ENCODE data around the gene SAMD4A. TPM values are rescaled to one million over a fixed set of nuclear protein-coding genes. Genes with fewer than 3 reads are reported as not detected.

The SAMD4A gene
- total RNA-seq, 2 donors from 2014 or later, result 1.9 to 8.0 TPM

DNA sequence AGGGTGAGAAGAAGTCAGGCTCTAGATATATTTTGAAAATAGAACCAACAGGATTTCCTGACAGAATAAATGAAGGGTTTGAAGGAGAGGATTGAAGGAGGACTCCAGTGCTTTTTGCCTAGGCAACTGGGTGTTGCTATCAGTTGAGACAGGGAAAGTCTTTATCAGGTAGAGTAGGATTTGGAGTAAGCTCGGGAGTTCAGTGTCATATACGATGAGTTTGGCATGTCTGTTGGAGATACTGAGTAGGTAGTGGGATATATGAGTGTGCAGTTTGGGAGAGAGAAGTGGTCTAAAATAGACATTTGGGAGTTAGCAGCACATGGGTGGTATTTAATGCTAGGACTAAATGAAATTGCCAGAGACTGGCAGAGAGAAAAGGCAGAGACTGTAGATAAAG lies 141.2 kb downstream of the SAMD4A start:
- 89 to 94% methylated on average over 2 of the region's 2 CpGs for WGBS, 2 experiments (ENCODE audit: insufficient coverage in 1 of 2, insufficient read length in 1 of 2)
- no peak for DNase-seq
- TF ChIP-seq, protein P1, sequence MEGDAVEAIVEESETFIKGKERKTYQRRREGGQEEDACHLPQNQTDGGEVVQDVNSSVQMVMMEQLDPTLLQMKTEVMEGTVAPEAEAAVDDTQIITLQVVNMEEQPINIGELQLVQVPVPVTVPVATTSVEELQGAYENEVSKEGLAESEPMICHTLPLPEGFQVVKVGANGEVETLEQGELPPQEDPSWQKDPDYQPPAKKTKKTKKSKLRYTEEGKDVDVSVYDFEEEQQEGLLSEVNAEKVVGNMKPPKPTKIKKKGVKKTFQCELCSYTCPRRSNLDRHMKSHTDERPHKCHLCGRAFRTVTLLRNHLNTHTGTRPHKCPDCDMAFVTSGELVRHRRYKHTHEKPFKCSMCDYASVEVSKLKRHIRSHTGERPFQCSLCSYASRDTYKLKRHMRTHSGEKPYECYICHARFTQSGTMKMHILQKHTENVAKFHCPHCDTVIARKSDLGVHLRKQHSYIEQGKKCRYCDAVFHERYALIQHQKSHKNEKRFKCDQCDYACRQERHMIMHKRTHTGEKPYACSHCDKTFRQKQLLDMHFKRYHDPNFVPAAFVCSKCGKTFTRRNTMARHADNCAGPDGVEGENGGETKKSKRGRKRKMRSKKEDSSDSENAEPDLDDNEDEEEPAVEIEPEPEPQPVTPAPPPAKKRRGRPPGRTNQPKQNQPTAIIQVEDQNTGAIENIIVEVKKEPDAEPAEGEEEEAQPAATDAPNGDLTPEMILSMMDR (conservative IDR thresholded peaks at IDR 0.05), result no peak
- H3K4me1 Mint-ChIP-seq, result no peaks in the 10 kb centered on the region
- H3K4me3 Mint-ChIP-seq, result no peak overlapping the region
- no peak overlapping the region for H3K27ac Mint-ChIP-seq
- no peaks in the 10 kb centered on the region for H3K27me3 ChIP-seq (ENCODE audit: control insufficient read depth, insufficient read depth, low read length, poor library complexity, severe bottlenecking)
- H3K9me3 Mint-ChIP-seq, result no peaks in the 10 kb centered on the region
- no peaks in the 10 kb centered on the region for H3K9me3 ChIP-seq (ENCODE audit: control insufficient read depth, low read length)
- no peaks in the 10 kb centered on the region for H3K27me3 Mint-ChIP-seq (ENCODE audit: insufficient read depth)
- no peak overlapping the region for H3K27ac ChIP-seq (ENCODE audit: low read depth, low read length)
- H3K9ac ChIP-seq (ENCODE audit: extremely low read depth, low read length, poor library complexity, severe bottlenecking), result no peak overlapping the region
- no peaks in the 10 kb centered on the region for H3K4me1 ChIP-seq (ENCODE audit: control insufficient read depth, insufficient read depth, low read length)
- H3K36me3 ChIP-seq (ENCODE audit: control insufficient read depth, insufficient read depth, low read length), result no peaks in the 10 kb centered on the region
- no peaks in the 10 kb centered on the region for H3K36me3 Mint-ChIP-seq (ENCODE audit: low read depth)
- no peak overlapping the region for H3K4me3 ChIP-seq (ENCODE audit: low read length)

DNA sequence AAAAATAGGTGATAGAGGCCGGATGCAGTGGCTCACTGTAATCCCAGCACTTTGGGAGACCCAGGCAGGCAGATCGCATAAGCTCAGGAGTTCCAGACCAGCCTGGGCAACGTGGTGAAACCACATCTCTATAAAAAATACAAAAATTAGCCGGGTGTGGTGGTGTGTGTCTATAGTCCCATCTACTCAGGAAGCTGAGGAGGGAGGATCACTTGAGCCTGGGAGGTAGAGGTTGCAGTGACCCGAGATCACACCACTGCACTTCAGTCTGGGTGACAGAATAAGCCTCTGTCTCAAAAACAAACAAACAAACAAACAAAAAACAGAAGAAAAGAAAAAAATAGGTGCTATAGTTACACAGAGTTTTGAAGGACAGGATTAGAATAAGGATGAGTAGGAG lies 142.1 kb downstream of the SAMD4A start:
- no peaks in the 10 kb centered on the region for H3K36me3 ChIP-seq (ENCODE audit: control insufficient read depth, insufficient read depth, low read length)
- no peaks in the 10 kb centered on the region for H3K27me3 ChIP-seq (ENCODE audit: control insufficient read depth, insufficient read depth, low read length, poor library complexity, severe bottlenecking)
- H3K27me3 Mint-ChIP-seq (ENCODE audit: insufficient read depth), result no peaks in the 10 kb centered on the region
- H3K4me1 ChIP-seq (ENCODE audit: control insufficient read depth, insufficient read depth, low read length), result no peaks in the 10 kb centered on the region
- no peaks in the 10 kb centered on the region for H3K9me3 Mint-ChIP-seq
- no peaks in the 10 kb centered on the region for H3K9me3 ChIP-seq (ENCODE audit: control insufficient read depth, low read length)
- H3K36me3 Mint-ChIP-seq (ENCODE audit: low read depth), result no peaks in the 10 kb centered on the region
- TF ChIP-seq, protein P1 (conservative IDR thresholded peaks at IDR 0.05), result no peak
- no peak overlapping the region for H3K27ac ChIP-seq (ENCODE audit: low read depth, low read length)
- H3K4me3 ChIP-seq (ENCODE audit: low read length), result no peak overlapping the region
- no peak for DNase-seq
- 93 to 100% methylated on average over 1 to 4 of the region's 5 CpGs for WGBS, 2 experiments (ENCODE audit: insufficient coverage in 1 of 2, insufficient read length in 1 of 2)
- H3K4me3 Mint-ChIP-seq, result no peak overlapping the region
- no peaks in the 10 kb centered on the region for H3K4me1 Mint-ChIP-seq
- no peak overlapping the region for H3K27ac Mint-ChIP-seq
- H3K9ac ChIP-seq (ENCODE audit: extremely low read depth, low read length, poor library complexity, severe bottlenecking), result no peak overlapping the region

DNA sequence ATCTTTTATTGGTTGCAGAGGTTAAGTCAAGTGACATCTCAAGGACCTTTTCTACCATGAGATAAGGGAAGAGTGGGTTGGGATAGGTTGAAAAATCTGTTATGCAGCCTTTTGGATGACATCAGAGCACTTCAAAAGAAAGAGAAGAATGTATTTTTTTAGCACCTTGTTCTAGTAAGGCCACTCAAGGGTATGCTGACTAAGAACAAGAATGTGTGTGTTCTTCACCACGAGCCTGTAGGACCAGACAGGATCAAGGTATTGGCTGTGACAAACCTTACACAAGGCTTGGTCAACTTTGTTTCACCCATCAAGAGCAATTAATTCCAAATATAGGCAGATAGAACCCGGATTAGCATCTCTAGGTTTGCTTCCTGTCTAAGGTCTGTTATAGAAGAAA lies 142.5 kb downstream of the SAMD4A start:
- Mint-ChIP-seq H3K4me3 (no peak overlapping the region), H3K27ac (no peak overlapping the region), H3K27me3 (ENCODE audit: insufficient read depth) (no peaks in the 10 kb centered on the region), H3K9me3 (no peaks in the 10 kb centered on the region), H3K36me3 (ENCODE audit: low read depth) (no peaks in the 10 kb centered on the region), H3K4me1 (no peaks in the 10 kb centered on the region)
- Histone ChIP-seq H3K4me3 (ENCODE audit: low read length) (no peak overlapping the region), H3K27me3 (ENCODE audit: control insufficient read depth, insufficient read depth, low read length, poor library complexity, severe bottlenecking) (no peaks in the 10 kb centered on the region), H3K9ac (ENCODE audit: extremely low read depth, low read length, poor library complexity, severe bottlenecking) (no peak overlapping the region), H3K36me3 (ENCODE audit: control insufficient read depth, insufficient read depth, low read length) (no peaks in the 10 kb centered on the region), H3K9me3 (ENCODE audit: control insufficient read depth, low read length) (no peaks in the 10 kb centered on the region), H3K4me1 (ENCODE audit: control insufficient read depth, insufficient read depth, low read length) (no peaks in the 10 kb centered on the region), H3K27ac (ENCODE audit: low read depth, low read length) (no peak overlapping the region)
- TF ChIP-seq, protein P1 (conservative IDR thresholded peaks at IDR 0.05), result no peak
- DNase-seq, result no peak
- 89 to 93% methylated on average over 2 of the region's 2 CpGs for WGBS, 2 experiments (ENCODE audit: insufficient coverage in 1 of 2, insufficient read length in 1 of 2)
